ENCODE measurements around the gene SPATA46. TPM values are rescaled to one million over a fixed set of nuclear protein-coding genes. Genes with fewer than 3 reads are reported as not detected.

SPATA46 gene
- total RNA-seq, 1 donor from 2014 or later: not detected

DNA sequence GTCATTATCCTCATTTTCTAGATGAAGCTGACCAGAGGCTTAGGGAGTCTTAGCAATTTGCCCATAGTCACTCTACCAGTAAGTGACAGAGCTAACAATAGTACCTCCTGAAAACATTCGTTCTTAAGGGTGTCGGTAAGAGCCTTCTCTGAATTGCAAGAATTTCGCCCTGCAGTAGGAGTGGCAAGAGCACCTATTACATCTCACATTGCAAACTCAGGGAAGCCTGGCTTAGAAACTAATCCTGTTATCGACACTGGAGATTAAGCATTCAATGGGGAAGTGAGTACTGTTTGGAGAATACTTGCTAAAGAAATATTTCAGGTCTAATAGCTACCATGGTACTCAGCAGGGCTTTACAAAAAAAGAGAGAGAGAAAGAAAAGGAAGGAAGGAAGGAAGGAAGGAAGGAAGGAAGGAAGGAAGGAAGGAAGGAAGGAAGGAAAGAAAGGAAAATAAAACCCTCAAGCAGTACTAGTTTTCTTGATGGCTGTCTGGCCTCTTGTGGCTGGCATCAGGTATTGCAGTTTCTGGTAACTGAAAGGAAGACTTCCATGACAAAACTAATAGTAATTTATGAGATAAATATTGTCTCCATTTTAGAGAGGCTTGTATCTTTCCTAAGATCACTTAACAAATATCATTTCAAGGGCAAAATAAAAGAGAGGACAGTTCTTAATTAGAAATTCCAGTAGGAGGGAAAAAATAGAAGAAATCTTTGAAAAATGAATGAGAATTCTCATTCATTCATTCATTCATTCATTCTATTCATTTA lies 15.3 kb upstream of the SPATA46 start:
- peak; percentile 41 for DNase-seq (ENCODE audit: low spot score)

- DNase-seq (ENCODE audit: low spot score): peak; percentile 12
Observed at GRCh38 chr1:162390396-162391185, 13.9 kb upstream of the SPATA46 start.

GRCh38 chr1:162389971-162390370 lies 13.3 kb upstream of the SPATA46 start:
- DNase-seq (ENCODE audit: low spot score): peak; percentile 38

DNA sequence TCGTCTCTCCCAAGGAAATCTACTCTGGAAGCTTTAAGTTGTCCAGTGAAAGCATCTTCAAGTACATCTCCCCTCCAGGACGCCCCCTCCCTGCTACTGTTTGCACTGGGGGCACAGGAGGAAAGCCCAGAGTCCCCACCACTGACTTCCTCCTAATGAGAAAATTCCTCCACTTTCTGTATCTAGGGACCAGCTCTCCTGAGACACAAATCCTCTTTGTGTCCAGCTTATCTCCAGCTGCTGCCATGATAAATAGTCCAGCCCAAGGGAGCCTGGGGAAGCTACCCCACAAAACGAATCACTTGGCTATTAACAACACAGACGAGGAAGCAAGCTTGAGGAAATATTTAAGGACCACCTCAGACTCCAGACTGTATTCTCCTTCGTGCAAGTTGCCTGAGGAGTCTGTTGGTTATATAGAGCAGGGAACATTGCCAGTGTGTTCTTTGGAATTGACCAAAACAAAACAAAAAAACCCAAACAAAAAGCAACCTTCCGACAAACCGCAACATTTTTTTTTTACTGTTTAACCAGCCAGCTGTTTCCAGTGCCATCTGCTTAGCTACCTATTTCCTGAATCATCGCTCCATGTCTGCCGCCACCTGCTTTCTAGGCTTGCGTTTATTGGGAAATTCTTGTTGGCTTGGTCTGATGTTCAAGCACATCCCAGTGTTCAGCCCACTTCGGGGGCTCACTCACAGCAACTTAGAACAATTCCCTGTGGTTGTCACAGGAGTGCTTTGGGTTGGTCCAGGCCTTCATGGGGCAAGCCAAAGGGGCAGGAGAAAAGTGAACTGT lies 12.6 kb upstream of the SPATA46 start:
- peak; percentile 32 for DNase-seq (ENCODE audit: low spot score)

- peak; percentile 35 for DNase-seq (ENCODE audit: low spot score)
Observed at GRCh38 chr1:162388615-162389014, 12.0 kb upstream of the SPATA46 start.

- DNase-seq (ENCODE audit: low spot score): peak; percentile 13
Observed at GRCh38 chr1:162388083-162388594, 11.5 kb upstream of the SPATA46 start.

DNA sequence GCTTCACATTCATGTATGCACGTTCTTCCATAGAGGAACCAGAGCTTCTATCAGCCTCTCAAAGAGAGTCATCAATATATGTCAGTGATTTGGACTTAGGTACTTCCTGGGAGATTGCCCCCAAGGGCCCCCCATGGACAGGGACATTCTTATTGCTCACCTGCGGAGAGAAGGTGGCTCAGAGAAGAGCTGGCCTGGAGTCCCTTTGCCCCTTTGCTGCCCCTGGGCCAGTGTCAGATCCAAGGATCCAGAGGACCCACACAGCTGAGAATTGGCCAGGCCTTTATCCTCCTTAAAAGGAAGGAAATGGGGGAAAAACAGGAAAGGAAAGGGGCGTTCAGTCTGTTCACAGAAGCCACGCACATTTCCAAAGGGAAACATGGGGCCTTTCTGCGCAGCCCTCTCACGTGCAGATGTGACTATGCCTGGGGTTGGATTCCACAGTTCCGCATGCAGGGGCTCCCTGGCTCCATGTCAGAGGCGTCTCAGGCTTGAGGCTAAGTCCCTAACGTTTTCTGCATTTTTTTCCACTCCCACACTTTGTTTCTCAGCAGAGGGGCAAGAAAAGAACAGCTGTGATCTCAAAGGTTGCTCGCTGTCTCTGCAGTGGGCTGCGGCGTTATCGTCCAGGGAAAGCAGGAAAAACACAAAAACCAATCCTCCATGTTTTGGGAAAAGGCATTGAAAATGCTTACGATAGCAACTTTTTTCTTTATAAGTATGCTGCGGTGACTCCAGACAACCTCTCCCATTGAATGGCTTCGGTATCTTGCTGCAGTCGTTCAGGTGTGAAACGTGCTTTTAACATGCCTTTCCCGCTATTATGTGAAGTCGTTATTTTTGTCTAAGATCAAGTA lies 10.8 kb upstream of the SPATA46 start:
- peak; percentile 22 for DNase-seq (ENCODE audit: low spot score)

DNA sequence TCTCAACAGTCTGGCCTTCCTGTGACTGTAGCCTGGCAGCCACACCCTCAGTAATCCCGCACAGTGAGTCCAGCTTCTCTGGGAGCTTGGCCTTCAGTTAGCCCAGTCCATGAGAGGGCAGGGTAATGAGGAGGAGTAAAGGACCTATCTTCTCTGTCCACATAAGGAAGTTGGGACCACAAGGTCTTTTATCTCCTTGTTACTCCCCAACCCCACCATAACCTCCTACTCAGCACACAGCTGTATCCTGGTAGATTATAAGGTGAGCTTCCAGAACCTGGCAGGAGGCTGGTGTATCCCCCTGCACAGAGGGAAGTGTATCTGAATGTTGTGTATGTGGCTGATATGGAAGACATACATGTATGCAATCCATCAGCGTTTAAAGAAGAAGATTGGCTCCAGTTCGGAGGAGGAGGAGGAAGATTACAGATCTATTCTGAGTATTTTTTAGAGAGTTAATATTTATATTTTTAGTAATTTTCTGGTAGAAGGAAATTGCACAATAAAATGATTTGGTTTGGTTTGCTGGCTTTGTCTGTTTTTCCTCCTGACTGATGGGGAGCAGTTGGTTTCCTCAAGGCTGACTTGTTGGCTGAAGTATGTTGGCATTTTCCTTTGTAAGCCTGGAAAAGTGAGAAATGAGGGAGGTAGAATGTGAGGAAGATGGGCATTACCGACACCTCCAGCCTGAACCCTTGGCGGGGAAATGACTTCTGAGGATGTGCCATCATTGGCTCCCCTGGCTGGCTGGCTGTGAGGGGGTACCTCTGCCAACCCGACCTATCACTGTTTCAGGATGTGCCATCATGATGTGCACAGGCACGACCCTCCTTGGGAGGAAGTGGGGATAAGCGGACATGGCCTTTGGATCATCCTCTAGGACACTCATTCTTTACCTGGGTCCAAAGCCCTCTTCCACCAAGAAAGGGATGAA lies 9.9 kb upstream of the SPATA46 start:
- peak; percentile 9 for DNase-seq (ENCODE audit: low spot score)

GRCh38 chr1:162385702-162386101 lies 9.0 kb upstream of the SPATA46 start:
- peak; percentile 14 for DNase-seq (ENCODE audit: low spot score)

- DNase-seq (ENCODE audit: low spot score): no peak
Observed at GRCh38 chr1:162385280-162385623, 8.6 kb upstream of the SPATA46 start.

GRCh38 chr1:162384601-162385279 lies 8.1 kb upstream of the SPATA46 start:
- DNase-seq (ENCODE audit: low spot score): no peak

DNA sequence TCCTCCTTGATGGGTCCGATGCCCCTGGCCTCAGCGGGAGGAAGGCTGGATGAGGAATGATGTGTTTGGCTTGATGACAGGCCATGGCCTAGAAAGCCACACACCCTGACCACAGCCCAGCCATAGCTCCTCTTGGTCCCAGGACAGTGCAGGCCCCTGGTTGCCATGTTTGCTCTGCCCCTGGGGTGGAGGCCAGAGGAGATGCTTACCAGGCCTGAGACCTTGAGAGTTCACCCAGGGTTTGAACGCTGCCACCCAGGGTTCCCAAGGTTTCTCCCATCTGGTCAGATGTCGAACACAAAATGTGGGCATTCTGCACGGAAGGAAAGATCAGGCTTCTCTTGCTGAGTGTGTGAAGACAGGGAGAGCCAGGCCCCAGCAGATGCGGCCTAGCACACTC lies 7.5 kb upstream of the SPATA46 start:
- no peak for DNase-seq (ENCODE audit: low spot score)

- DNase-seq (ENCODE audit: low spot score): no peak
Observed at GRCh38 chr1:162383516-162383915, 6.9 kb upstream of the SPATA46 start.

- no peak for DNase-seq (ENCODE audit: low spot score)
Observed at GRCh38 chr1:162383091-162383490, 6.4 kb upstream of the SPATA46 start.

- DNase-seq (ENCODE audit: low spot score): no peak
Observed at GRCh38 chr1:162381941-162382750, 5.5 kb upstream of the SPATA46 start.

GRCh38 chr1:162381383-162381782 lies 4.7 kb upstream of the SPATA46 start, which contains the start of gene C1orf226:
TSS of gene C1orf226 (plus strand) at chr1:162381728. CDS start at chr1:162381902, 174 bp downstream.
- peak; percentile 63 for DNase-seq (ENCODE audit: low spot score)

GRCh38 chr1:162380061-162380846 lies 3.6 kb upstream of the SPATA46 start:
- no peak for DNase-seq (ENCODE audit: low spot score)

DNA sequence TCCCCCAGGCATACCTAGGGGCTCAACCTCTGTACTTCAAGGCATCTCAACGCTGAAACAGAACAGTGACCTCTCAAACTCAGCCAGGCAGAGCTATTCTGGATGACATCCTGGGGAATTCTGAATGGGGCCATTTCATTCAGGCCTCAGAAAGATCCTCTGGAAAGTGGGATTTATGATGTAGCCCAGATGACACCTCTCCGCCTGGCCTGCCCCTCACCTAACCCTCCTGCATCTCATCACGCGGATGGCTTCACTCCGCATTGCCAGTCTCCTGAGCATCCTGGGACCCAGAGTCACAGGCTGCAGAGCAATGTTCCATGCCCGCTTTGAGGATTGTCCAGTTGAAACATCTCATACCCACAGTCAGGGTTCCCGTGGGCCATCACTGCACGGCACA lies 1.2 kb downstream of the SPATA46 start:
- DNase-seq (ENCODE audit: low spot score): no peak

Measured in ureter (tissue), 1 donor.